ENCODE results near the gene PWWP2B.

GRCh38 chr10:132450825-132451505 is 54.0 kb downstream of the PWWP2B start:
- no peak for TF ChIP-seq POLR2A (IDR thresholded peaks at IDR 0.05; ENCODE audit: low read depth, low read length)
- TF ChIP-seq TAF1 (IDR thresholded peaks at IDR 0.05; ENCODE audit: borderline replicate concordance, low read depth, low read length): no peak

Data from GM12892 (cell line).